Upper lobe of right lung (tissue), 1 donor: ENCODE results near the gene RARA. TPM values are rescaled to one million over a fixed set of nuclear protein-coding genes. Genes with fewer than 3 reads are reported as not detected.
"Not testable (repeated sequence)": the region's sequence is repeated elsewhere in the genome, so short reads cannot be mapped to it uniquely, and the experiment has no call there.

Source experiments
- ATAC-seq: fragments of 200-7000 bp; cut with Tn5 transposase; one replicate; pipeline ENCODE4 v1.9.1; 2020; ENCODE audit warnings: mild to moderate bottlenecking, moderate library complexity
- DNase-seq: peaks from one replicate; pipeline ENCODE4 v3.0.0-alpha.2; 2020
- H3K27ac ChIP-seq: fragments of 200-600 bp; one replicate; pipeline ENCODE4 v1.8.0; 2022
- H3K27me3 ChIP-seq: fragments of 200-600 bp; one replicate; pipeline ENCODE4 v1.8.0; 2022; ENCODE audit warnings: mild to moderate bottlenecking
- H3K36me3 ChIP-seq: fragments of 200-600 bp; one replicate; pipeline ENCODE4 v1.8.0; 2022
- H3K4me1 ChIP-seq: fragments of 200-600 bp; one replicate; pipeline ENCODE4 v1.8.0; 2022
- H3K4me3 ChIP-seq: fragments of 200-600 bp; one replicate; pipeline ENCODE4 v1.8.0; 2022; ENCODE audit warnings: mild to moderate bottlenecking
- H3K9me3 ChIP-seq: fragments of 200-600 bp; one replicate; pipeline ENCODE4 v1.8.0; 2022
- intact Hi-C: fragments of 100-400 bp; cut with DNase I; formaldehyde crosslinking; loops from one replicate; pipeline ENCODE4 v1.11.0; 2022
- total RNA-seq: library from RNA; stranded (reverse); fragmentation: NEBNext Ultra II Directional; extraction: Animal tissue kit (Norgen Biotek cat#: 25700); gene quantifications from one replicate; pipeline ENCODE4 v1.2.1, GENCODE V29; 2021
- TF ChIP-seq, protein P1 (sequence below): fragments of 200-600 bp; IDR thresholded peaks from one replicate; pipeline ENCODE4 v1.8.0; 2022; ENCODE audit warnings: antibody characterized with exemption
- donor health status: DM: no; HTN: yes; CAD: no; lungs with severe emphysema.

RARA gene
- total RNA-seq, 1 donor from 2014 or later: 69.7 TPM

DNA sequence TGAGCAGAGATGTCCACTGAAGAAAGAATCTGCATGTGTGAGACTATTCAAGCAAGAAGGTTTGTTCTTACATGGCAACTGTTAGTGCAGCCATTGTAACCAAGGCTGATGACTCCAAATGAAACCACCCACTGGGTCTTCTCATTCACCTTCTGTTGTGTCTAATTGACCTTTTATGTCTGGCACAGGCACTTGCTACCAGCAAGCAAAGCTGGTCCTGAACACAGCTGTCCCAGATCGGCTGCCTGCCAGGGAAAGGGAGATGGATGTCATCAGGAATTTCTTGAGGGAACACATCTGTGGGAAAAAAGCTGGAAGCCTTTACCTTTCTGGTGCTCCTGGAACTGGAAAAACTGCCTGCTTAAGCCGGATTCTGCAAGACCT lies 17.7 kb upstream of the RARA start:
- intact Hi-C loops: loop anchor here (10.0 kb wide), 1 partner anchor 86 kb away; no protein-coding TSS in a partner anchor
- Histone ChIP-seq H3K36me3 (no peaks in the 10 kb centered on the region), H3K4me3 (no peak overlapping the region), H3K27me3 (no peaks in the 10 kb centered on the region), H3K4me1 (peaks cover 7% of the 10 kb centered on the region), H3K9me3 (no peaks in the 10 kb centered on the region), H3K27ac (no peak overlapping the region)
- DNase-seq: no peak
- TF ChIP-seq, protein P1, sequence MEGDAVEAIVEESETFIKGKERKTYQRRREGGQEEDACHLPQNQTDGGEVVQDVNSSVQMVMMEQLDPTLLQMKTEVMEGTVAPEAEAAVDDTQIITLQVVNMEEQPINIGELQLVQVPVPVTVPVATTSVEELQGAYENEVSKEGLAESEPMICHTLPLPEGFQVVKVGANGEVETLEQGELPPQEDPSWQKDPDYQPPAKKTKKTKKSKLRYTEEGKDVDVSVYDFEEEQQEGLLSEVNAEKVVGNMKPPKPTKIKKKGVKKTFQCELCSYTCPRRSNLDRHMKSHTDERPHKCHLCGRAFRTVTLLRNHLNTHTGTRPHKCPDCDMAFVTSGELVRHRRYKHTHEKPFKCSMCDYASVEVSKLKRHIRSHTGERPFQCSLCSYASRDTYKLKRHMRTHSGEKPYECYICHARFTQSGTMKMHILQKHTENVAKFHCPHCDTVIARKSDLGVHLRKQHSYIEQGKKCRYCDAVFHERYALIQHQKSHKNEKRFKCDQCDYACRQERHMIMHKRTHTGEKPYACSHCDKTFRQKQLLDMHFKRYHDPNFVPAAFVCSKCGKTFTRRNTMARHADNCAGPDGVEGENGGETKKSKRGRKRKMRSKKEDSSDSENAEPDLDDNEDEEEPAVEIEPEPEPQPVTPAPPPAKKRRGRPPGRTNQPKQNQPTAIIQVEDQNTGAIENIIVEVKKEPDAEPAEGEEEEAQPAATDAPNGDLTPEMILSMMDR: no peak
- ATAC-seq: no peak

GRCh38 chr17:40293363-40293762 lies 15.6 kb upstream of the RARA start:
- Histone ChIP-seq H3K9me3 (no peaks in the 10 kb centered on the region), H3K36me3 (no peaks in the 10 kb centered on the region), H3K4me1 (peaks cover 6% of the 10 kb centered on the region), H3K27ac (no peak overlapping the region), H3K27me3 (no peaks in the 10 kb centered on the region), H3K4me3 (no peak overlapping the region)
- DNase-seq: no peak
- ATAC-seq: no peak
- intact Hi-C loops: loop anchor here (10.0 kb wide), 1 partner anchor 89 kb away; no protein-coding TSS in a partner anchor
- TF ChIP-seq, protein P1: no peak

- intact Hi-C loops: loop anchor here (10.0 kb wide), 1 partner anchor 91 kb away; no protein-coding TSS in a partner anchor
- TF ChIP-seq, protein P1: no peak
- no peak for ATAC-seq
- Histone ChIP-seq H3K4me1 (peaks cover 6% of the 10 kb centered on the region), H3K36me3 (no peaks in the 10 kb centered on the region), H3K4me3 (no peak overlapping the region), H3K9me3 (no peaks in the 10 kb centered on the region), H3K27me3 (no peaks in the 10 kb centered on the region), H3K27ac (peak overlapping the region; percentile 45)
- no peak for DNase-seq
Observed at GRCh38 chr17:40295488-40296436, 13.2 kb upstream of the RARA start.

- H3K9me3 ChIP-seq: no peaks in the 10 kb centered on the region
- ATAC-seq (no peak), DNase-seq (no peak)
- H3K36me3 ChIP-seq: no peaks in the 10 kb centered on the region
- intact Hi-C loops: loop anchor here (10.0 kb wide), 1 partner anchor 93 kb away; no protein-coding TSS in a partner anchor
- H3K4me1 ChIP-seq: peaks cover 6% of the 10 kb centered on the region
- H3K27me3 ChIP-seq: no peaks in the 10 kb centered on the region
- TF ChIP-seq, protein P1: no peak
- no peak overlapping the region for H3K4me3 ChIP-seq
- no peak overlapping the region for H3K27ac ChIP-seq
Observed at GRCh38 chr17:40297511-40297910, 11.5 kb upstream of the RARA start.

GRCh38 chr17:40298726-40299125 lies 10.3 kb upstream of the RARA start:
- Histone ChIP-seq H3K36me3 (no peaks in the 10 kb centered on the region), H3K4me3 (no peak overlapping the region), H3K27ac (no peak overlapping the region), H3K9me3 (no peaks in the 10 kb centered on the region), H3K27me3 (no peaks in the 10 kb centered on the region), H3K4me1 (peaks cover 13% of the 10 kb centered on the region)
- intact Hi-C loops: loop anchor here (10.0 kb wide), 1 partner anchor 94 kb away; no protein-coding TSS in a partner anchor
- no peak for ATAC-seq
- TF ChIP-seq, protein P1: no peak
- no peak for DNase-seq

- not testable (repeated sequence) for H3K36me3 ChIP-seq
- H3K27ac ChIP-seq: peak overlapping the region; percentile 38
Observed at GRCh38 chr17:40299159-40299757, 9.7 kb upstream of the RARA start.

More at GRCh38 chr17:40299159-40299757, 9.7 kb upstream of the RARA start:
- H3K4me3 ChIP-seq, ATAC-seq, DNase-seq, H3K27me3 ChIP-seq, H3K9me3 ChIP-seq: not testable (repeated sequence)
- intact Hi-C loops: loop anchor here (10.0 kb wide), 1 partner anchor 94 kb away; no protein-coding TSS in a partner anchor
- peaks cover 18% of the 10 kb centered on the region for H3K4me1 ChIP-seq
